ENCODE results near the gene SORBS1. TPM values are rescaled to one million over a fixed set of nuclear protein-coding genes. Genes with fewer than 3 reads are reported as not detected.
A peak's percentile ranks its signal among the peaks of the same experiment; 100 is the strongest.

The SORBS1 gene
- total and polyA plus RNA-seq, 2 of the 13 experiments (the other 11 are each of a cell fraction or from before 2014, with no cell fraction given), result 16.8 to 39.8 TPM

DNA sequence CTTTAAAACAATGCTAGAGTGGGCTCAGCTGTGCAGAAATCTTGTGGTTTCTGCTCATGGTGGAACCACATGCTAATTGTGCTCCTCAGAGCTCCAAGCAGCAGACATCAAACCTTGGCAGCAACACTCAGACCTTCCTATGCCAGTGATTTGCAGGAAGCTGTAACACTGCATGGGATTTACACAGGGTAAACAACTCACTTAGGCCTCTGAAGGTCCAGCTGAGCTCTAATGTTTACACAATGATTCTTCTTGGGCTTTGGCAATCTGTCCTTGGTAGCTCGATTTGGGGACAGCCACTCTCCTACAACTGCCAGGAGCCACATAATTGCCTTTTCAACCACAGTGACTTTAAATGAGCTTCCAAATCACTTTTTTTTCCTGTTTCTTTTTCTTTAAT is 172.6 kb downstream of the SORBS1 start (continued):
- TF ChIP-seq, protein P1, sequence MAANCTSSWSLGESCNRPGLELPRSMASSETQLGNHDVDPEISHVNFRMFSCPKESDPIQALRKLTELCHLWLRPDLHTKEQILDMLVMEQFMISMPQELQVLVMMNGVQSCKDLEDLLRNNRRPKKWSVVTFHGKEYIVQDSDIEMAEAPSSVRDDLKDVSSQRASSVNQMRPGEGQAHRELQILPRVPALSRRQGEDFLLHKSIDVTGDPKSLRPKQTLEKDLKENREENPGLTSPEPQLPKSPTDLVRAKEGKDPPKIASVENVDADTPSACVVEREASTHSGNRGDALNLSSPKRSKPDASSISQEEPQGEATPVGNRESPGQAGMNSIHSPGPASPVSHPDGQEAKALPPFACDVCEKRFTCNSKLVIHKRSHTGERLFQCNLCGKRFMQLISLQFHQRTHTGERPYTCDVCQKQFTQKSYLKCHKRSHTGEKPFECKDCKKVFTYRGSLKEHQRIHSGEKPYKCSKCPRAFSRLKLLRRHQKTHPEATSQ (CRISPR knock-in tag; IDR thresholded peaks at IDR 0.05; ENCODE audit: borderline replicate concordance), result no peak
- TF ChIP-seq, protein P2, sequence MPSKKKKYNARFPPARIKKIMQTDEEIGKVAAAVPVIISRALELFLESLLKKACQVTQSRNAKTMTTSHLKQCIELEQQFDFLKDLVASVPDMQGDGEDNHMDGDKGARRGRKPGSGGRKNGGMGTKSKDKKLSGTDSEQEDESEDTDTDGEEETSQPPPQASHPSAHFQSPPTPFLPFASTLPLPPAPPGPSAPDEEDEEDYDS (CRISPR knock-in tag; IDR thresholded peaks at IDR 0.05), result 0 out of 2 replicates have a peak, but pooled peaks have one; percentile 35
- TF ChIP-seq, protein P3, sequence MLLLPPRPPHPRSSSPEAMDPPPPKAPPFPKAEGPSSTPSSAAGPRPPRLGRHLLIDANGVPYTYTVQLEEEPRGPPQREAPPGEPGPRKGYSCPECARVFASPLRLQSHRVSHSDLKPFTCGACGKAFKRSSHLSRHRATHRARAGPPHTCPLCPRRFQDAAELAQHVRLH (CRISPR knock-in tag; IDR thresholded peaks at IDR 0.05; ENCODE audit: borderline replicate concordance, low read depth), result peak; percentile 37; the same call in 1 of the 2 replicates
- TF ChIP-seq SALL1 (CRISPR knock-in tag; IDR thresholded peaks at IDR 0.05), result peak; percentile 72
- peak; percentile 45; the same call in 1 of the 2 replicates for TF ChIP-seq ELF1 (CRISPR knock-in tag; IDR thresholded peaks at IDR 0.05)
- peak; percentile 64; the same call in 1 of the 2 replicates for TF ChIP-seq PPARG (CRISPR knock-in tag; conservative IDR thresholded peaks at IDR 0.05)
- no peak for TF ChIP-seq ZNF543 (CRISPR knock-in tag; IDR thresholded peaks at IDR 0.05)
- TF ChIP-seq, protein P4, sequence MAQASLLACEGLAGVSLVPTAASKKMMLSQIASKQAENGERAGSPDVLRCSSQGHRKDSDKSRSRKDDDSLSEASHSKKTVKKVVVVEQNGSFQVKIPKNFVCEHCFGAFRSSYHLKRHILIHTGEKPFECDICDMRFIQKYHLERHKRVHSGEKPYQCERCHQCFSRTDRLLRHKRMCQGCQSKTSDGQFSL (CRISPR knock-in tag; IDR thresholded peaks at IDR 0.05), result no peak
- 0 out of 2 replicates have a peak, but pooled peaks have one; percentile 70 for TF ChIP-seq RCOR2 (CRISPR knock-in tag; IDR thresholded peaks at IDR 0.05)
- peak; percentile 46; the same call in 1 of the 2 replicates for TF ChIP-seq ZNF788 (CRISPR knock-in tag; IDR thresholded peaks at IDR 0.05; ENCODE audit: borderline replicate concordance)
- TF ChIP-seq, protein P5, sequence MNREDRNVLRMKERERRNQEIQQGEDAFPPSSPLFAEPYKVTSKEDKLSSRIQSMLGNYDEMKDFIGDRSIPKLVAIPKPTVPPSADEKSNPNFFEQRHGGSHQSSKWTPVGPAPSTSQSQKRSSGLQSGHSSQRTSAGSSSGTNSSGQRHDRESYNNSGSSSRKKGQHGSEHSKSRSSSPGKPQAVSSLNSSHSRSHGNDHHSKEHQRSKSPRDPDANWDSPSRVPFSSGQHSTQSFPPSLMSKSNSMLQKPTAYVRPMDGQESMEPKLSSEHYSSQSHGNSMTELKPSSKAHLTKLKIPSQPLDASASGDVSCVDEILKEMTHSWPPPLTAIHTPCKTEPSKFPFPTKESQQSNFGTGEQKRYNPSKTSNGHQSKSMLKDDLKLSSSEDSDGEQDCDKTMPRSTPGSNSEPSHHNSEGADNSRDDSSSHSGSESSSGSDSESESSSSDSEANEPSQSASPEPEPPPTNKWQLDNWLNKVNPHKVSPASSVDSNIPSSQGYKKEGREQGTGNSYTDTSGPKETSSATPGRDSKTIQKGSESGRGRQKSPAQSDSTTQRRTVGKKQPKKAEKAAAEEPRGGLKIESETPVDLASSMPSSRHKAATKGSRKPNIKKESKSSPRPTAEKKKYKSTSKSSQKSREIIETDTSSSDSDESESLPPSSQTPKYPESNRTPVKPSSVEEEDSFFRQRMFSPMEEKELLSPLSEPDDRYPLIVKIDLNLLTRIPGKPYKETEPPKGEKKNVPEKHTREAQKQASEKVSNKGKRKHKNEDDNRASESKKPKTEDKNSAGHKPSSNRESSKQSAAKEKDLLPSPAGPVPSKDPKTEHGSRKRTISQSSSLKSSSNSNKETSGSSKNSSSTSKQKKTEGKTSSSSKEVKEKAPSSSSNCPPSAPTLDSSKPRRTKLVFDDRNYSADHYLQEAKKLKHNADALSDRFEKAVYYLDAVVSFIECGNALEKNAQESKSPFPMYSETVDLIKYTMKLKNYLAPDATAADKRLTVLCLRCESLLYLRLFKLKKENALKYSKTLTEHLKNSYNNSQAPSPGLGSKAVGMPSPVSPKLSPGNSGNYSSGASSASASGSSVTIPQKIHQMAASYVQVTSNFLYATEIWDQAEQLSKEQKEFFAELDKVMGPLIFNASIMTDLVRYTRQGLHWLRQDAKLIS (CRISPR knock-in tag; IDR thresholded peaks at IDR 0.05), result no peak
- TF ChIP-seq XRCC5 (optimal IDR thresholded peaks at IDR 0.05; ENCODE audit: low read length), result peak; percentile 26
- TF ChIP-seq ZFY (CRISPR knock-in tag; IDR thresholded peaks at IDR 0.05), result peak; percentile 47; the same call in 1 of the 2 replicates
- TF ChIP-seq PITX1 (CRISPR knock-in tag; IDR thresholded peaks at IDR 0.05), result peak; percentile 96
- TF ChIP-seq GATAD2A (CRISPR knock-in tag; IDR thresholded peaks at IDR 0.05), result peak; percentile 92
- TF ChIP-seq, protein P6, sequence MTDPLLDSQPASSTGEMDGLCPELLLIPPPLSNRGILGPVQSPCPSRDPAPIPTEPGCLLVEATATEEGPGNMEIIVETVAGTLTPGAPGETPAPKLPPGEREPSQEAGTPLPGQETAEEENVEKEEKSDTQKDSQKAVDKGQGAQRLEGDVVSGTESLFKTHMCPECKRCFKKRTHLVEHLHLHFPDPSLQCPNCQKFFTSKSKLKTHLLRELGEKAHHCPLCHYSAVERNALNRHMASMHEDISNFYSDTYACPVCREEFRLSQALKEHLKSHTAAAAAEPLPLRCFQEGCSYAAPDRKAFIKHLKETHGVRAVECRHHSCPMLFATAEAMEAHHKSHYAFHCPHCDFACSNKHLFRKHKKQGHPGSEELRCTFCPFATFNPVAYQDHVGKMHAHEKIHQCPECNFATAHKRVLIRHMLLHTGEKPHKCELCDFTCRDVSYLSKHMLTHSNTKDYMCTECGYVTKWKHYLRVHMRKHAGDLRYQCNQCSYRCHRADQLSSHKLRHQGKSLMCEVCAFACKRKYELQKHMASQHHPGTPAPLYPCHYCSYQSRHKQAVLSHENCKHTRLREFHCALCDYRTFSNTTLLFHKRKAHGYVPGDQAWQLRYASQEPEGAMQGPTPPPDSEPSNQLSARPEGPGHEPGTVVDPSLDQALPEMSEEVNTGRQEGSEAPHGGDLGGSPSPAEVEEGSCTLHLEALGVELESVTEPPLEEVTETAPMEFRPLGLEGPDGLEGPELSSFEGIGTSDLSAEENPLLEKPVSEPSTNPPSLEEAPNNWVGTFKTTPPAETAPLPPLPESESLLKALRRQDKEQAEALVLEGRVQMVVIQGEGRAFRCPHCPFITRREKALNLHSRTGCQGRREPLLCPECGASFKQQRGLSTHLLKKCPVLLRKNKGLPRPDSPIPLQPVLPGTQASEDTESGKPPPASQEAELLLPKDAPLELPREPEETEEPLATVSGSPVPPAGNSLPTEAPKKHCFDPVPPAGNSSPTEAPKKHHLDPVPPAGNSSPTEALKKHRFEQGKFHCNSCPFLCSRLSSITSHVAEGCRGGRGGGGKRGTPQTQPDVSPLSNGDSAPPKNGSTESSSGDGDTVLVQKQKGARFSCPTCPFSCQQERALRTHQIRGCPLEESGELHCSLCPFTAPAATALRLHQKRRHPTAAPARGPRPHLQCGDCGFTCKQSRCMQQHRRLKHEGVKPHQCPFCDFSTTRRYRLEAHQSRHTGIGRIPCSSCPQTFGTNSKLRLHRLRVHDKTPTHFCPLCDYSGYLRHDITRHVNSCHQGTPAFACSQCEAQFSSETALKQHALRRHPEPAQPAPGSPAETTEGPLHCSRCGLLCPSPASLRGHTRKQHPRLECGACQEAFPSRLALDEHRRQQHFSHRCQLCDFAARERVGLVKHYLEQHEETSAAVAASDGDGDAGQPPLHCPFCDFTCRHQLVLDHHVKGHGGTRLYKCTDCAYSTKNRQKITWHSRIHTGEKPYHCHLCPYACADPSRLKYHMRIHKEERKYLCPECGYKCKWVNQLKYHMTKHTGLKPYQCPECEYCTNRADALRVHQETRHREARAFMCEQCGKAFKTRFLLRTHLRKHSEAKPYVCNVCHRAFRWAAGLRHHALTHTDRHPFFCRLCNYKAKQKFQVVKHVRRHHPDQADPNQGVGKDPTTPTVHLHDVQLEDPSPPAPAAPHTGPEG (CRISPR knock-in tag; IDR thresholded peaks at IDR 0.05), result 0 out of 2 replicates have a peak, but pooled peaks have one; percentile 38
